Right cardiac atrium (tissue), 5 donors: ENCODE measurements around the gene CADM2. TPM values are rescaled to one million over a fixed set of nuclear protein-coding genes. Genes with fewer than 3 reads are reported as not detected.
A peak's percentile ranks its signal among the peaks of the same experiment; 100 is the strongest.

Experiments
- ATAC-seq, 2 donors: fragments of 200-7000 bp; cut with Tn5 transposase; one replicate each; pipeline versions ENCODE4 v1.8.0 to v1.9.1; 2020; ENCODE audit warnings: moderate library complexity in 2 of 2, mild to moderate bottlenecking in 1 of 2
- DNase-seq, 3 donors: peaks; one replicate each; pipeline ENCODE4 v3.0.0-alpha.2; 2020
- H3K27ac ChIP-seq: one replicate; pipeline ENCODE4 v1.5.1; 2013; ENCODE audit warnings: mild to moderate bottlenecking, low read length, control low read depth, moderate library complexity
- H3K27me3 ChIP-seq: one replicate; pipeline ENCODE4 v1.6.1; 2013; ENCODE audit not compliant: control insufficient read depth, insufficient read depth
- H3K4me1 ChIP-seq: one replicate; pipeline ENCODE4 v1.6.1; 2013; ENCODE audit warnings: low read length; ENCODE audit not compliant: control insufficient read depth, insufficient read depth
- H3K4me3 ChIP-seq: one replicate; pipeline ENCODE4 v1.5.1; 2013; ENCODE audit warnings: low read length, control low read depth
- H3K9me3 ChIP-seq: one replicate; pipeline ENCODE4 v1.6.1; 2013; ENCODE audit warnings: low read length; ENCODE audit not compliant: control insufficient read depth
- WGBS: extraction: QIAGEN DNeasy Blood & Tissue Kit; methylation state at CpG from one replicate; pipeline ENCODE4 v1.1.7; 2013; 5-methylcytosine and 5-hydroxymethylcytosine counted together
- intact Hi-C, 4 donors: fragments of 100-400 bp; cut with DNase I; formaldehyde crosslinking; loops; one replicate each; pipeline versions ENCODE4 v1.11.0 to v1.14.0; 2022 to 2023
- polyA plus RNA-seq: library from polyadenylated mRNA; stranded (reverse); fragments of 200-250 nt; gene quantifications from one replicate; pipeline ENCODE4 v1.2.3, GENCODE V29; 2013
- total RNA-seq, 4 donors: library from RNA; stranded (reverse); fragmentation: NEBNext Ultra II Directional; extraction: Animal tissue kit (Norgen Biotek cat#: 25700); gene quantifications; one replicate each; pipeline ENCODE4 v1.2.1, GENCODE V29; 2021
- donor health status: healthy with polysubstance abuse.
- donor health status: DM: no; HTN: yes; CAD: no.
- donor health status: DM: no; HTN: no; CAD: no.
- donor health status: DM: no; HTN: yes; CAD: no; lungs with severe emphysema.
- donor health status: DM: yes; HTN: yes; CAD: no.

The CADM2 gene
- total and polyA plus RNA-seq, 5 donors: 4.3 to 17.8 (median 15.3) TPM

- intact Hi-C loops: no loop called here
- no peak for ATAC-seq
Observed at GRCh38 chr3:85316252-85316651, 357.5 kb downstream of the CADM2 start.

GRCh38 chr3:85321892-85322291 is 363.1 kb downstream of the CADM2 start:
- Histone ChIP-seq H3K4me3 (no peak overlapping the region), H3K9me3 (no peaks in the 10 kb centered on the region), H3K27me3 (no peaks in the 10 kb centered on the region), H3K27ac (no peak overlapping the region), H3K4me1 (no peaks in the 10 kb centered on the region)
- intact Hi-C loops: loop anchor here in 1 of 4 donors (10.0 kb wide), 1 partner anchor 243 kb away; no protein-coding TSS in a partner anchor
- 81% methylated on average over 3 of the region's 3 CpGs for WGBS
- ATAC-seq (no peak), DNase-seq (no peak)

More at GRCh38 chr3:85316252-85316651, 357.5 kb downstream of the CADM2 start:
- 85% methylated on average over 1 of the region's 1 CpG for WGBS
- no peaks in the 10 kb centered on the region for H3K27me3 ChIP-seq
- H3K27ac ChIP-seq: no peak overlapping the region
- no peaks in the 10 kb centered on the region for H3K4me1 ChIP-seq
- no peaks in the 10 kb centered on the region for H3K9me3 ChIP-seq
- H3K4me3 ChIP-seq: no peak overlapping the region
- DNase-seq: no peak

GRCh38 chr3:85330071-85330470 is 371.3 kb downstream of the CADM2 start:
- Histone ChIP-seq H3K9me3 (no peaks in the 10 kb centered on the region), H3K4me3 (no peak overlapping the region), H3K27me3 (no peaks in the 10 kb centered on the region), H3K4me1 (no peaks in the 10 kb centered on the region), H3K27ac (no peak overlapping the region)
- DNase-seq (no peak), ATAC-seq (no peak)
- WGBS: 56% methylated on average over 2 of the region's 2 CpGs
- intact Hi-C loops: no loop called here

- whole genome bisulfite sequencing: 84% methylated on average over 2 of the region's 2 CpGs
Observed at GRCh38 chr3:85337895-85338294, 379.1 kb downstream of the CADM2 start.

GRCh38 chr3:85342915-85343314 is 384.1 kb downstream of the CADM2 start:
- WGBS: 19% methylated on average over 3 of the region's 3 CpGs
- intact Hi-C loops: no loop called here

More at GRCh38 chr3:85337895-85338294, 379.1 kb downstream of the CADM2 start:
- intact Hi-C loops: no loop called here
- no peaks in the 10 kb centered on the region for H3K27me3 ChIP-seq
- H3K4me3 ChIP-seq: no peak overlapping the region
- H3K27ac ChIP-seq: no peak overlapping the region
- H3K4me1 ChIP-seq: no peaks in the 10 kb centered on the region
- no peak for DNase-seq
- no peaks in the 10 kb centered on the region for H3K9me3 ChIP-seq
- no peak for ATAC-seq

GRCh38 chr3:85355572-85355971 is 396.8 kb downstream of the CADM2 start:
- WGBS: 73% methylated on average over 4 of the region's 4 CpGs
- no peak overlapping the region for H3K27ac ChIP-seq

More at GRCh38 chr3:85342915-85343314, 384.1 kb downstream of the CADM2 start:
- ATAC-seq: peak; percentile 29 to 35
- Histone ChIP-seq H3K27ac (no peak overlapping the region), H3K4me3 (no peak overlapping the region), H3K9me3 (no peaks in the 10 kb centered on the region), H3K27me3 (no peaks in the 10 kb centered on the region), H3K4me1 (no peaks in the 10 kb centered on the region)
- DNase-seq: peak in 1 of 3 donors; percentile 2

GRCh38 chr3:85360742-85361387 is 402.1 kb downstream of the CADM2 start:
- ATAC-seq (peak; percentile 64 to 86), DNase-seq (peak in 2 of 3 donors; percentile 26 to 67)
- H3K4me1 ChIP-seq: no peaks in the 10 kb centered on the region
- 37% methylated on average over 6 of the region's 6 CpGs for WGBS
- no peak overlapping the region for H3K4me3 ChIP-seq
- intact Hi-C loops: loop anchor here in 1 of 4 donors (10.0 kb wide), 1 partner anchor 816 kb away; no protein-coding TSS in a partner anchor
- H3K9me3 ChIP-seq: no peaks in the 10 kb centered on the region
- H3K27me3 ChIP-seq: no peaks in the 10 kb centered on the region
- no peak overlapping the region for H3K27ac ChIP-seq

More at GRCh38 chr3:85355572-85355971, 396.8 kb downstream of the CADM2 start:
- Histone ChIP-seq H3K27me3 (no peaks in the 10 kb centered on the region), H3K9me3 (no peaks in the 10 kb centered on the region), H3K4me3 (no peak overlapping the region), H3K4me1 (no peaks in the 10 kb centered on the region)
- no peak for DNase-seq
- intact Hi-C loops: loop anchor here in 1 of 4 donors (10.0 kb wide), 1 partner anchor 811 kb away; no protein-coding TSS in a partner anchor
- no peak for ATAC-seq

GRCh38 chr3:85364296-85364909 is 405.6 kb downstream of the CADM2 start:
- Histone ChIP-seq H3K9me3 (no peaks in the 10 kb centered on the region), H3K27ac (no peak overlapping the region), H3K27me3 (no peaks in the 10 kb centered on the region), H3K4me3 (no peak overlapping the region), H3K4me1 (no peaks in the 10 kb centered on the region)
- WGBS: 76% methylated on average over 5 of the region's 5 CpGs
- no peak for ATAC-seq
- DNase-seq: no peak
- intact Hi-C loops: loop anchor here in 1 of 4 donors (10.0 kb wide), 1 partner anchor 820 kb away; no protein-coding TSS in a partner anchor

GRCh38 chr3:85370341-85370740 is 411.6 kb downstream of the CADM2 start:
- Histone ChIP-seq H3K27ac (no peak overlapping the region), H3K27me3 (no peaks in the 10 kb centered on the region), H3K4me1 (no peaks in the 10 kb centered on the region), H3K4me3 (no peak overlapping the region), H3K9me3 (no peaks in the 10 kb centered on the region)
- no peak for DNase-seq
- no peak for ATAC-seq
- intact Hi-C loops: no loop called here
- 93% methylated on average over 4 of the region's 4 CpGs for WGBS

- Histone ChIP-seq H3K4me1 (no peaks in the 10 kb centered on the region), H3K9me3 (no peaks in the 10 kb centered on the region), H3K4me3 (no peak overlapping the region), H3K27me3 (no peaks in the 10 kb centered on the region), H3K27ac (no peak overlapping the region)
- DNase-seq (no peak), ATAC-seq (no peak)
- intact Hi-C loops: no loop called here
Observed at GRCh38 chr3:85376131-85376530, 417.3 kb downstream of the CADM2 start.

GRCh38 chr3:85377115-85377514 is 418.3 kb downstream of the CADM2 start:
- ATAC-seq (no peak), DNase-seq (no peak)
- Histone ChIP-seq H3K27me3 (no peaks in the 10 kb centered on the region), H3K27ac (no peak overlapping the region), H3K4me1 (no peaks in the 10 kb centered on the region), H3K9me3 (no peaks in the 10 kb centered on the region), H3K4me3 (no peak overlapping the region)
- 53% methylated on average over 3 of the region's 3 CpGs for WGBS
- intact Hi-C loops: no loop called here
